ENCODE results near the gene DNMBP. TPM values are rescaled to one million over a fixed set of nuclear protein-coding genes. Genes with fewer than 3 reads are reported as not detected.

DNMBP gene
- total RNA-seq, 1 donor from 2014 or later = 7.7 TPM

- H3K27me3 ChIP-seq (ENCODE audit: low read depth) = no peaks in the 10 kb centered on the region
- peaks cover 10% of the 10 kb centered on the region for H3K4me1 ChIP-seq
- DNase-seq = no peak
- TF ChIP-seq CTCF (IDR thresholded peaks at IDR 0.05; ENCODE audit: borderline replicate concordance) = no peak
- H3K27ac ChIP-seq (replicated peaks) = peak overlapping the region; percentile 69
- no peaks in the 10 kb centered on the region for H3K9me3 ChIP-seq (replicated peaks)
- H3K36me3 ChIP-seq = no peaks in the 10 kb centered on the region
- intact Hi-C loops (cut with micrococcal nuclease) = no loop called here
- H3K4me3 ChIP-seq = no peak overlapping the region
Observed at GRCh38 chr10:100037758-100038315, 28.1 kb upstream of the DNMBP start.

GRCh38 chr10:100036850-100037249, 27.1 kb upstream of the DNMBP start:
- intact Hi-C loops (cut with micrococcal nuclease) = no loop called here
- Histone ChIP-seq H3K4me1 (peaks cover 6% of the 10 kb centered on the region), H3K9me3 (replicated peaks) (no peaks in the 10 kb centered on the region), H3K27me3 (ENCODE audit: low read depth) (no peaks in the 10 kb centered on the region), H3K4me3 (no peak overlapping the region), H3K36me3 (no peaks in the 10 kb centered on the region), H3K27ac (replicated peaks) (no peak overlapping the region)
- no peak for TF ChIP-seq CTCF (IDR thresholded peaks at IDR 0.05; ENCODE audit: borderline replicate concordance)
- no peak for DNase-seq

- Histone ChIP-seq H3K27ac (replicated peaks) (no peak overlapping the region), H3K9me3 (replicated peaks) (peaks cover under 1% of the 10 kb centered on the region), H3K4me1 (peaks cover 4% of the 10 kb centered on the region), H3K36me3 (no peaks in the 10 kb centered on the region), H3K4me3 (no peak overlapping the region), H3K27me3 (ENCODE audit: low read depth) (no peaks in the 10 kb centered on the region)
- TF ChIP-seq CTCF (IDR thresholded peaks at IDR 0.05; ENCODE audit: borderline replicate concordance) = no peak
- DNase-seq = no peak
- intact Hi-C loops (cut with micrococcal nuclease) = no loop called here
Observed at GRCh38 chr10:100033766-100034418, 24.1 kb upstream of the DNMBP start.

GRCh38 chr10:100027416-100027815, 17.7 kb upstream of the DNMBP start:
- intact Hi-C loops (cut with micrococcal nuclease) = no loop called here
- no peak for DNase-seq
- Histone ChIP-seq H3K9me3 (replicated peaks) (peaks cover 21% of the 10 kb centered on the region), H3K4me3 (no peak overlapping the region), H3K27ac (replicated peaks) (no peak overlapping the region), H3K27me3 (ENCODE audit: low read depth) (peaks cover 8% of the 10 kb centered on the region), H3K4me1 (no peaks in the 10 kb centered on the region), H3K36me3 (no peaks in the 10 kb centered on the region)
- TF ChIP-seq CTCF (IDR thresholded peaks at IDR 0.05; ENCODE audit: borderline replicate concordance) = no peak

- no peak for DNase-seq
- Histone ChIP-seq H3K27me3 (ENCODE audit: low read depth) (peaks cover 22% of the 10 kb centered on the region), H3K4me1 (no peaks in the 10 kb centered on the region), H3K4me3 (no peak overlapping the region), H3K9me3 (replicated peaks) (peaks cover 21% of the 10 kb centered on the region), H3K27ac (replicated peaks) (no peak overlapping the region), H3K36me3 (no peaks in the 10 kb centered on the region)
- TF ChIP-seq CTCF (IDR thresholded peaks at IDR 0.05; ENCODE audit: borderline replicate concordance) = no peak
- intact Hi-C loops (cut with micrococcal nuclease) = no loop called here
Observed at GRCh38 chr10:100025576-100025975, 15.8 kb upstream of the DNMBP start.
